H1 (cell line): ENCODE data around the gene CAMKK2. TPM values are rescaled to one million over a fixed set of nuclear protein-coding genes. Genes with fewer than 3 reads are reported as not detected.
A peak's percentile ranks its signal among the peaks of the same experiment; 100 is the strongest.

Experiments
- CTCF ChIA-PET: fragments of 300-600 bp; sonication (Branson Sonifier 250); formaldehyde crosslinking; loops from one replicate; lab custom pipeline; 2021; ENCODE audit not compliant: partially characterized antibody; lab: Charles Lee
- POLR2A ChIA-PET: fragments of 300-600 bp; sonication (Branson Sonifier 250); formaldehyde crosslinking; loops from one replicate; lab custom pipeline; 2021; ENCODE audit warnings: inconsistent platforms; ENCODE audit not compliant: partially characterized antibody; lab: Charles Lee
- DNase-seq, 2 experiments: peaks; one replicate each; pipeline versions ENCODE4 v3.0.0 to v3.0.0-alpha.2; 2010 to 2022; ENCODE audit warnings: low spot score in 2 of 2, low read depth in 1 of 2, mixed read lengths in 1 of 2
- FAIRE-seq: peaks from 2 replicates; lab custom pipeline; 2011; peaks lifted over from hg19 to GRCh38; lab: Jason Lieb, UNC
- H2AFZ ChIP-seq: 2 replicates; pipeline ENCODE4 v1.8.1; 2012; ENCODE audit warnings: low read length, inconsistent platforms
- H2AK5ac ChIP-seq: 2 replicates; pipeline ENCODE4 v1.6.1; 2013; ENCODE audit warnings: low read depth, low read length
- H2BK120ac ChIP-seq: replicated peaks from 2 replicates; pipeline ENCODE3; 2013; ENCODE audit warnings: low read depth, low read length, inconsistent platforms
- H2BK12ac ChIP-seq: 2 replicates; pipeline ENCODE4 v1.6.1; 2013; ENCODE audit warnings: low read depth, low read length
- H2BK15ac ChIP-seq: 2 replicates; pipeline ENCODE4 v1.6.1; 2013; ENCODE audit warnings: low read length
- H2BK20ac ChIP-seq: 2 replicates; pipeline ENCODE4 v1.6.1; 2013; ENCODE audit warnings: low read length
- H2BK5ac ChIP-seq: 2 replicates; pipeline ENCODE4 v1.6.1; 2013; ENCODE audit warnings: low read depth, low read length
- H3K14ac ChIP-seq: 2 replicates; pipeline ENCODE4 v1.6.1; 2013; ENCODE audit warnings: inconsistent platforms; ENCODE audit not compliant: insufficient read length
- H3K18ac ChIP-seq: 2 replicates; pipeline ENCODE4 v1.6.1; 2013; ENCODE audit warnings: low read length; ENCODE audit errors: extremely low read depth
- H3K23ac ChIP-seq: 2 replicates; pipeline ENCODE4 v1.6.1; 2013; ENCODE audit warnings: inconsistent platforms; ENCODE audit not compliant: insufficient read length
- H3K23me2 ChIP-seq: 2 replicates; pipeline ENCODE4 v1.6.1; 2013; ENCODE audit warnings: low read depth, low read length
- H3K27ac ChIP-seq: 2 replicates; pipeline ENCODE4 v1.6.1; 2011; ENCODE audit warnings: low read depth, low read length, inconsistent platforms
- H3K27me3 ChIP-seq, 4 experiments: replicated peaks in 1 of 4; 1 replicate in 1 of 4; 2 replicates in 3 of 4; pipeline versions ENCODE4 v1.6.1 to v1.8.1; 2011 to 2013; ENCODE audit warnings: low read length in 3 of 4, mild to moderate bottlenecking in 3 of 4, inconsistent platforms in 2 of 4, mixed read lengths in 2 of 4, moderate library complexity in 1 of 4; ENCODE audit not compliant: control insufficient read depth in 3 of 4, insufficient read depth in 3 of 4; ENCODE audit errors: extremely low read depth in 1 of 4
- H3K36me3 ChIP-seq, 4 experiments: 2 replicates each; pipeline versions ENCODE4 v1.6.1 to v1.8.1; 2011 to 2013; ENCODE audit warnings: mild to moderate bottlenecking in 4 of 4, low read length in 3 of 4, moderate library complexity in 2 of 4, control low read depth in 1 of 4, inconsistent platforms in 1 of 4; ENCODE audit not compliant: insufficient read depth in 4 of 4, control insufficient read depth in 2 of 4
- H3K4ac ChIP-seq: replicated peaks from 2 replicates; pipeline ENCODE3; 2013; ENCODE audit warnings: low read length, low read depth, mixed read lengths, inconsistent platforms; ENCODE audit not compliant: insufficient read length
- H3K4me1 ChIP-seq, 4 experiments: replicated peaks in 1 of 4; 1 replicate in 1 of 4; 2 replicates in 3 of 4; pipeline versions ENCODE4 v1.6.1 to v1.8.1; 2011 to 2013; ENCODE audit warnings: low read length in 3 of 4, inconsistent platforms in 2 of 4, mixed read lengths in 1 of 4; ENCODE audit not compliant: insufficient read depth in 4 of 4, control insufficient read depth in 3 of 4
- H3K4me2 ChIP-seq, 2 experiments: 2 replicates each; pipeline versions ENCODE4 v1.6.1 to v1.8.1; 2011 to 2013; ENCODE audit warnings: low read depth in 2 of 2, low read length in 2 of 2, control low read depth in 1 of 2, inconsistent platforms in 1 of 2, mild to moderate bottlenecking in 1 of 2; ENCODE audit not compliant: insufficient read depth in 1 of 2
- H3K4me3 ChIP-seq, 4 experiments: fragments of 200-600, 300-600 bp in 1 of 4; sonication (generic), shearing (Covaris generic), sonication (Bioruptor Twin) in 1 of 4; 2 replicates each; pipeline versions ENCODE4 v1.5.1 to v1.8.1; 2011 to 2016; ENCODE audit warnings: low read length in 4 of 4, low read depth in 3 of 4, control low read depth in 2 of 4, inconsistent platforms in 2 of 4, mild to moderate bottlenecking in 2 of 4, mixed read lengths in 1 of 4, moderate library complexity in 1 of 4; ENCODE audit not compliant: insufficient read depth in 2 of 4; ENCODE audit errors: extremely low read depth in 1 of 4
- H3K56ac ChIP-seq: replicated peaks from 2 replicates; pipeline ENCODE3; 2013; ENCODE audit warnings: low read depth, mild to moderate bottlenecking, mixed read lengths, low read length, inconsistent platforms; ENCODE audit not compliant: insufficient read length
- H3K79me1 ChIP-seq: 2 replicates; pipeline ENCODE4 v1.6.1; 2013; ENCODE audit warnings: low read depth, low read length, control low read depth
- H3K79me2 ChIP-seq, 2 experiments: 2 replicates each; pipeline versions ENCODE4 v1.6.1 to v1.8.1; 2012 to 2013; ENCODE audit warnings: low read length in 2 of 2, mild to moderate bottlenecking in 2 of 2, inconsistent platforms in 1 of 2; ENCODE audit not compliant: insufficient read depth in 2 of 2, control insufficient read depth in 1 of 2
- H3K9ac ChIP-seq, 4 experiments: replicated peaks in 1 of 4; 1 replicate in 1 of 4; 2 replicates in 3 of 4; pipeline versions ENCODE4 v1.6.1 to v1.8.1; 2011 to 2013; ENCODE audit warnings: low read depth in 3 of 4, low read length in 3 of 4, control low read depth in 2 of 4, mild to moderate bottlenecking in 2 of 4, moderate library complexity in 2 of 4, inconsistent platforms in 1 of 4; ENCODE audit errors: extremely low read depth in 1 of 4
- H3K9me3 ChIP-seq, 2 experiments: 2 replicates each; pipeline versions ENCODE4 v1.6.1 to v1.8.1; 2012 to 2013; ENCODE audit warnings: mild to moderate bottlenecking in 2 of 2, moderate library complexity in 2 of 2, control low read depth in 1 of 2, inconsistent platforms in 1 of 2, low read depth in 1 of 2, low read length in 1 of 2, mixed read lengths in 1 of 2; ENCODE audit not compliant: insufficient read depth in 2 of 2
- H4K20me1 ChIP-seq, 2 experiments: replicated peaks in 1 of 2; 2 replicates each; pipeline versions ENCODE3 to v1.8.1; 2011 to 2013; ENCODE audit warnings: inconsistent platforms in 2 of 2, low read length in 2 of 2, mild to moderate bottlenecking in 1 of 2; ENCODE audit not compliant: insufficient read depth in 2 of 2, control insufficient read depth in 1 of 2
- H4K5ac ChIP-seq: 2 replicates; pipeline ENCODE4 v1.6.1; 2013; ENCODE audit warnings: low read length, low read depth, mixed read lengths, inconsistent platforms; ENCODE audit not compliant: insufficient read length
- H4K8ac ChIP-seq: 2 replicates; pipeline ENCODE4 v1.8.0; 2013; ENCODE audit warnings: mild to moderate bottlenecking, moderate library complexity, low read length, inconsistent platforms; ENCODE audit not compliant: insufficient read depth; ENCODE audit errors: extremely low read depth
- H4K91ac ChIP-seq: replicated peaks from 2 replicates; pipeline ENCODE3; 2013; ENCODE audit warnings: low read length, mixed read lengths, inconsistent platforms; ENCODE audit not compliant: insufficient read length
- WGBS, 2 experiments: shearing (Covaris generic) in 1 of 2; methylation state at CpG; one replicate each; pipeline versions ENCODE4 v1.1.6 to v1.1.7; 2013 to 2015; ENCODE audit warnings: low lambda C conversion rate in 2 of 2, mixed read lengths in 2 of 2, inconsistent platforms in 1 of 2, low coverage in 1 of 2, missing lambda C conversion rate in 1 of 2; ENCODE audit not compliant: insufficient replicate concordance in 2 of 2, insufficient coverage in 1 of 2, insufficient read length in 1 of 2; ENCODE audit errors: extremely low coverage in 1 of 2, missing lambda C conversion rate in 1 of 2; 5-methylcytosine and 5-hydroxymethylcytosine counted together
- polyA plus RNA-seq, 7 experiments: library from polyadenylated mRNA; depleted of rRNA in 3 of 7; stranded (reverse) in 5 of 7; unstranded in 2 of 7; fragments of >200 nt in 5 of 7; fragments of 200-250 nt in 2 of 7; gene quantifications; 1 replicate in 5 of 7; 2 replicates in 1 of 7; 4 replicates in 1 of 7; pipeline versions ENCODE4 v1.2.1 to v1.2.3, GENCODE V29; 2011 to 2013; ENCODE audit warnings: missing spikeins in 2 of 7, mixed read lengths in 2 of 7
- total RNA-seq: library from RNA; stranded (reverse); fragmentation: NEBNext Ultra II Directional; extraction: Animal tissue kit (Norgen Biotek cat#: 25700); gene quantifications from 2 replicates; pipeline ENCODE4 v1.2.1, GENCODE V29; 2021

CAMKK2 gene
- total and polyA plus RNA-seq, 2 of the 8 experiments (the other 6 are each of a cell fraction or from before 2014, with no cell fraction given) = 29.6 to 30.6 TPM

- WGBS, 2 experiments = 97% methylated on average over 9 of the region's 9 CpGs; no CpG with 5 or more reads in 1 of the 2 experiments
- no peaks in the 10 kb centered on the region for H3K79me2 ChIP-seq
- ChIA-PET POLR2A (interaction anchor here (1.1 kb wide), 1 partner anchor 14 kb away, joined by 3 read pairs; no protein-coding TSS in a partner anchor), CTCF (interaction anchor here (0.9 kb wide), 1 partner anchor 35 kb away, joined by 3 read pairs; no protein-coding TSS in a partner anchor)
- FAIRE-seq = no peak
- no peak overlapping the region for H3K4me2 ChIP-seq
- H3K23ac ChIP-seq = no peak overlapping the region
- H3K23me2 ChIP-seq = no peaks in the 10 kb centered on the region; the same call in 1 of the 2 replicates
- no peak overlapping the region for H2BK120ac ChIP-seq
- no peak for DNase-seq
- H3K14ac ChIP-seq = no peak overlapping the region
- H3K18ac ChIP-seq = no peak overlapping the region
- H4K5ac ChIP-seq = no peak overlapping the region
- H2BK5ac ChIP-seq = no peak overlapping the region
- H3K4ac ChIP-seq = no peak overlapping the region
- H2AK5ac ChIP-seq = no peak overlapping the region
- H2AFZ ChIP-seq = no peak overlapping the region
- H2BK12ac ChIP-seq = no peak overlapping the region
- H2BK15ac ChIP-seq = no peak overlapping the region
- H3K27ac ChIP-seq = no peak overlapping the region
- no peak overlapping the region for H3K4me3 ChIP-seq
- peak overlapping the region; percentile 19 for H4K8ac ChIP-seq
- H3K36me3 ChIP-seq = peaks cover 11 to 39% (median 35%) of the 10 kb centered on the region in 4 experiments
- no peak overlapping the region for H3K56ac ChIP-seq
- no peaks in the 10 kb centered on the region for H3K27me3 ChIP-seq
- no peak overlapping the region for H2BK20ac ChIP-seq
- no peak overlapping the region for H3K9ac ChIP-seq
- no peaks in the 10 kb centered on the region for H3K9me3 ChIP-seq
- no peak overlapping the region for H4K91ac ChIP-seq
- H3K79me1 ChIP-seq = no peaks in the 10 kb centered on the region
- H3K4me1 ChIP-seq = no peaks in the 10 kb centered on the region
- H4K20me1 ChIP-seq = no peaks in the 10 kb centered on the region
Measured at GRCh38 chr12:121252712-121253345, 43.7 kb downstream of the CAMKK2 start.
